ENCODE results near the gene SOS1.
"Not testable (repeated sequence)": the region's sequence is repeated elsewhere in the genome, so short reads cannot be mapped to it uniquely, and the experiment has no call there.

Gene SOS1

DNA sequence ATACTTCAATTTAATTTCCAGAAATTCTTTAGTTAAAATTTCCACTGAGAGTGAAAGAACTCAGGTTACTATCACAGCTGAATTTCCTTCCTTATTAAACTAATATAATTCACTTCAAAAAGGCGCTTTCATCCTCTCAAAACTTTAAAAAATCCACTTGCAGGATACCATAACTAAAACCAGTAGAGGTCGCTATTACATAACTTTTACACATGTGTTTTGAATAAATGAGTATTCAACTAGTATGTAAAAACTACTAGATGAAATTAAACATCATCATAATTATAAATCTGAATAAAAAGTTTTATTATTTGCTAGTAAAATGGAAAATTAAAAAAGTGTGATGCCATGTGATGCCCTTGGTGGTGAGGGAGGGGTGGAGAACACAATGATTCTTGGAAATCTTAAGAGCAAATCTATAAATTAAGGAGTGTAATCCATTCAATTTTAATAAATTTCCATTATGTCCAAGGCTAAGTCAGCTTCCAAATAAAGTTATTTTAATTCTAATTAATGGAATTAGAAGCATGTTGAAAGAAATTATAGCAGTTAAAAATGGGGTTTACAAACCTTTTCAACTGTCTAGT is 61.4 kb downstream of the SOS1 start:
- peak; percentile 53 for DNase-seq (ENCODE audit: low read depth)
- TF ChIP-seq, protein P1, sequence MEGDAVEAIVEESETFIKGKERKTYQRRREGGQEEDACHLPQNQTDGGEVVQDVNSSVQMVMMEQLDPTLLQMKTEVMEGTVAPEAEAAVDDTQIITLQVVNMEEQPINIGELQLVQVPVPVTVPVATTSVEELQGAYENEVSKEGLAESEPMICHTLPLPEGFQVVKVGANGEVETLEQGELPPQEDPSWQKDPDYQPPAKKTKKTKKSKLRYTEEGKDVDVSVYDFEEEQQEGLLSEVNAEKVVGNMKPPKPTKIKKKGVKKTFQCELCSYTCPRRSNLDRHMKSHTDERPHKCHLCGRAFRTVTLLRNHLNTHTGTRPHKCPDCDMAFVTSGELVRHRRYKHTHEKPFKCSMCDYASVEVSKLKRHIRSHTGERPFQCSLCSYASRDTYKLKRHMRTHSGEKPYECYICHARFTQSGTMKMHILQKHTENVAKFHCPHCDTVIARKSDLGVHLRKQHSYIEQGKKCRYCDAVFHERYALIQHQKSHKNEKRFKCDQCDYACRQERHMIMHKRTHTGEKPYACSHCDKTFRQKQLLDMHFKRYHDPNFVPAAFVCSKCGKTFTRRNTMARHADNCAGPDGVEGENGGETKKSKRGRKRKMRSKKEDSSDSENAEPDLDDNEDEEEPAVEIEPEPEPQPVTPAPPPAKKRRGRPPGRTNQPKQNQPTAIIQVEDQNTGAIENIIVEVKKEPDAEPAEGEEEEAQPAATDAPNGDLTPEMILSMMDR (IDR thresholded peaks at IDR 0.05; ENCODE audit: low read depth, low read length, missing control alignments) = no peak
- in situ Hi-C loops (cut with HindIII; ENCODE audit: low sequenced_read_pairs) = loop anchor here (25.0 kb wide), 1 partner anchor 178 kb away; the partner anchor contains the start of gene CDKL4
- no peak overlapping the region for H3K4me3 ChIP-seq (ENCODE audit: low read depth, low read length)

GRCh38 chr2:39058101-39058500 is 62.8 kb downstream of the SOS1 start:
- in situ Hi-C loops (cut with HindIII; ENCODE audit: low sequenced_read_pairs) = loop anchor here (25.0 kb wide), 1 partner anchor 179 kb away; the partner anchor contains the start of gene CDKL4
- TF ChIP-seq, protein P1 (IDR thresholded peaks at IDR 0.05; ENCODE audit: low read depth, low read length, missing control alignments) = no peak
- no peak for DNase-seq (ENCODE audit: low read depth)
- no peak overlapping the region for H3K4me3 ChIP-seq (ENCODE audit: low read depth, low read length)

GRCh38 chr2:39052665-39053064 is 68.2 kb downstream of the SOS1 start:
- in situ Hi-C loops (cut with HindIII; ENCODE audit: low sequenced_read_pairs) = loop anchor here (25.0 kb wide), 1 partner anchor 185 kb away; the partner anchor contains the start of gene CDKL4
- DNase-seq (ENCODE audit: low read depth); H3K4me3 ChIP-seq (ENCODE audit: low read depth, low read length): not testable (repeated sequence)

- no peak overlapping the region for H3K4me3 ChIP-seq (ENCODE audit: low read depth, low read length)
- TF ChIP-seq, protein P1 (IDR thresholded peaks at IDR 0.05; ENCODE audit: low read depth, low read length, missing control alignments) = no peak
- in situ Hi-C loops (cut with HindIII; ENCODE audit: low sequenced_read_pairs) = loop anchor here (25.0 kb wide), 1 partner anchor 187 kb away; the partner anchor contains the start of gene CDKL4
- DNase-seq (ENCODE audit: low read depth) = no peak
Observed at GRCh38 chr2:39050109-39050508, 70.7 kb downstream of the SOS1 start.

GRCh38 chr2:39039072-39039471 is 81.8 kb downstream of the SOS1 start:
- no peak for DNase-seq (ENCODE audit: low read depth)
- in situ Hi-C loops (cut with HindIII; ENCODE audit: low sequenced_read_pairs) = no loop called here
- no peak overlapping the region for H3K4me3 ChIP-seq (ENCODE audit: low read depth, low read length)
- TF ChIP-seq, protein P1 (IDR thresholded peaks at IDR 0.05; ENCODE audit: low read depth, low read length, missing control alignments) = no peak

DNA sequence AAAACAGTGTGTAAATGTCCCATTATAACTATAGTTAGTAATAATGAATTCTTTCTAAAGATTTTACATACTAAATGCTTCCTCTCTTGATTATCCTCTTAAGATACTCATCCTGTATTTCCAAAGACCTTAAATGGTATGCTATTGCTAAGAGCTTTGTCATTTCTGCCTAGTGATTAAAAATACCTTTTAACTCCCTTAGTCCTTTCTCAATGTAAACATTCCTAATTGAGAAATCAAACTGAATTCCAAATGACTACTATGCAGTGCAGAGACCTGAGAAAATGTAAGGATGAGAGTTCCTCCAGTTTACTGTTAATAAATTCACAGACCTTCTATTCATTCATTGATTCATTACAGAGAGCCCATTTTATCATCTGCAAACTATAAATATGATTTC is 86.9 kb downstream of the SOS1 start:
- no peak overlapping the region for H3K4me3 ChIP-seq (ENCODE audit: low read depth, low read length)
- no peak for DNase-seq (ENCODE audit: low read depth)
- TF ChIP-seq, protein P1 (IDR thresholded peaks at IDR 0.05; ENCODE audit: low read depth, low read length, missing control alignments) = no peak
- in situ Hi-C loops (cut with HindIII; ENCODE audit: low sequenced_read_pairs) = no loop called here

- no peak overlapping the region for H3K4me3 ChIP-seq (ENCODE audit: low read depth, low read length)
- TF ChIP-seq, protein P1 (IDR thresholded peaks at IDR 0.05; ENCODE audit: low read depth, low read length, missing control alignments) = no peak
- DNase-seq (ENCODE audit: low read depth) = no peak
- in situ Hi-C loops (cut with HindIII; ENCODE audit: low sequenced_read_pairs) = no loop called here
Observed at GRCh38 chr2:39027421-39027820, 93.4 kb downstream of the SOS1 start.

All from astrocyte of the cerebellum (primary cell).